Smooth muscle cell (in vitro differentiated cells): ENCODE results near the gene GPI. TPM values are rescaled to one million over a fixed set of nuclear protein-coding genes. Genes with fewer than 3 reads are reported as not detected.
A peak's percentile ranks its signal among the peaks of the same experiment; 100 is the strongest.

ENCODE experiments used
- DNase-seq: peaks from one replicate; lab custom pipeline; 2025; ENCODE audit not compliant: unreplicated experiment; lab: John Stamatoyannopoulos, UW
- H2AFZ ChIP-seq: fragments of 200-600 bp; sonication (generic); 2 replicates; pipeline ENCODE4 v1.6.0; 2016; ENCODE audit warnings: antibody characterized with exemption, low read depth, mild to moderate bottlenecking
- H3F3A ChIP-seq: fragments of 200-600 bp; sonication (generic); 2 replicates; pipeline ENCODE4 v1.6.0; 2017; ENCODE audit warnings: antibody characterized with exemption, low read depth
- H3K27ac ChIP-seq: fragments of 200-600 bp; sonication (generic); 2 replicates; pipeline ENCODE4 v1.5.1; 2016; ENCODE audit warnings: low read depth, mild to moderate bottlenecking
- H3K27me3 ChIP-seq: fragments of 200-600 bp; sonication (generic); 2 replicates; pipeline ENCODE4 v1.6.1; 2016; ENCODE audit warnings: low read depth, mild to moderate bottlenecking
- H3K36me3 ChIP-seq: fragments of 200-600 bp; sonication (generic); 2 replicates; pipeline ENCODE4 v1.5.1; 2016; ENCODE audit warnings: low read depth
- H3K4me1 ChIP-seq: fragments of 200-600 bp; sonication (generic); 2 replicates; pipeline ENCODE4 v1.5.1; 2016; ENCODE audit warnings: low read depth
- H3K4me2 ChIP-seq: fragments of 200-600 bp; sonication (generic); 2 replicates; pipeline ENCODE4 v1.6.0; 2016; ENCODE audit warnings: mild to moderate bottlenecking
- H3K4me3 ChIP-seq: fragments of 200-600 bp; sonication (generic); 2 replicates; pipeline ENCODE4 v1.5.1; 2016; ENCODE audit warnings: mild to moderate bottlenecking
- H3K79me2 ChIP-seq: fragments of 200-600 bp; sonication (generic); 2 replicates; pipeline ENCODE4 v1.6.0; 2016; ENCODE audit warnings: low read depth, mild to moderate bottlenecking
- H3K9ac ChIP-seq: fragments of 200-600 bp; sonication (generic); 2 replicates; pipeline ENCODE4 v1.6.0; 2016; ENCODE audit warnings: low read depth
- H3K9me3 ChIP-seq: fragments of 200-600 bp; sonication (generic); replicated peaks from 2 replicates; pipeline ENCODE4 v1.5.1; 2016; ENCODE audit warnings: low read depth
- H4K20me1 ChIP-seq: fragments of 200-600 bp; sonication (generic); 2 replicates; pipeline ENCODE4 v1.6.0; 2016; ENCODE audit warnings: low read depth
- CTCF ChIP-seq: fragments of 200-600 bp; sonication (generic); IDR thresholded peaks from 2 replicates; pipeline ENCODE4 v1.5.1; 2017; ENCODE audit warnings: borderline replicate concordance, mild to moderate bottlenecking, antibody characterized with exemption; ENCODE audit not compliant: insufficient read depth, poor library complexity, severe bottlenecking
- WGBS: methylation state at CpG from one replicate; pipeline ENCODE4 v1.1.7; 2016; ENCODE audit warnings: low lambda C conversion rate; 5-methylcytosine and 5-hydroxymethylcytosine counted together
- polyA plus RNA-seq: library from polyadenylated mRNA; unstranded; fragments of >200 nt; fragmentation: Nextera tagmentation; extraction: Ambion mirVana; gene quantifications from 2 replicates; pipeline ENCODE4 v1.2.1, GENCODE V29; 2016
- total RNA-seq: library from RNA; depleted of rRNA; stranded (reverse); fragments of >200 nt; gene quantifications from 2 replicates; pipeline ENCODE4 v1.2.3, GENCODE V29; 2014

GPI gene
- total and polyA plus RNA-seq, 2 experiments from 2014 or later: 132 to 233 TPM

- peaks cover 7% of the 10 kb centered on the region for H3K36me3 ChIP-seq
- H3K9ac ChIP-seq: no peak overlapping the region
- no peak overlapping the region for H2AFZ ChIP-seq
- peaks cover 8% of the 10 kb centered on the region for H3K4me1 ChIP-seq
- TF ChIP-seq CTCF: no peak
- no peak overlapping the region for H3K4me2 ChIP-seq
- no peak overlapping the region for H3K4me3 ChIP-seq
- DNase-seq: no peak
- H4K20me1 ChIP-seq: peaks cover 19% of the 10 kb centered on the region
- peaks cover 25% of the 10 kb centered on the region for H3K79me2 ChIP-seq
- no peak overlapping the region for H3K27ac ChIP-seq
- no peaks in the 10 kb centered on the region for H3K27me3 ChIP-seq
- no peaks in the 10 kb centered on the region for H3K9me3 ChIP-seq
- H3F3A ChIP-seq: peaks cover 3% of the 10 kb centered on the region
- WGBS: 79% methylated on average over 3 of the region's 3 CpGs
Measured at GRCh38 chr19:34362679-34363069, 2.3 kb upstream of the GPI start.

GRCh38 chr19:34363094-34363493 lies 1.9 kb upstream of the GPI start:
- Histone ChIP-seq H3K4me2 (no peak overlapping the region), H3K79me2 (peaks cover 27% of the 10 kb centered on the region), H3K9ac (no peak overlapping the region), H2AFZ (no peak overlapping the region), H3K9me3 (no peaks in the 10 kb centered on the region), H3K36me3 (peaks cover 7% of the 10 kb centered on the region), H4K20me1 (peaks cover 23% of the 10 kb centered on the region), H3K4me1 (peaks cover 8% of the 10 kb centered on the region), H3F3A (peaks cover 3% of the 10 kb centered on the region), H3K27me3 (no peaks in the 10 kb centered on the region), H3K27ac (no peak overlapping the region), H3K4me3 (no peak overlapping the region)
- WGBS: 83% methylated on average over 4 of the region's 4 CpGs
- TF ChIP-seq CTCF: no peak
- no peak for DNase-seq

- TF ChIP-seq CTCF: no peak
- peaks cover 8% of the 10 kb centered on the region for H3K36me3 ChIP-seq
- no peak overlapping the region for H3K4me3 ChIP-seq
- 86% methylated on average over 5 of the region's 5 CpGs for WGBS
- no peak overlapping the region for H3K27ac ChIP-seq
- H3K4me1 ChIP-seq: peaks cover 4% of the 10 kb centered on the region
- H3K4me2 ChIP-seq: no peak overlapping the region
- H3F3A ChIP-seq: peaks cover 3% of the 10 kb centered on the region
- no peaks in the 10 kb centered on the region for H3K9me3 ChIP-seq
- DNase-seq: no peak
- no peaks in the 10 kb centered on the region for H3K27me3 ChIP-seq
- H2AFZ ChIP-seq: no peak overlapping the region
- H4K20me1 ChIP-seq: peaks cover 30% of the 10 kb centered on the region
- no peak overlapping the region for H3K9ac ChIP-seq
- H3K79me2 ChIP-seq: peaks cover 27% of the 10 kb centered on the region
Measured at GRCh38 chr19:34363930-34364329, 1.1 kb upstream of the GPI start.

- Histone ChIP-seq H3K4me2 (peak overlapping the region; percentile 99), H3K4me1 (peaks cover 4% of the 10 kb centered on the region), H3K79me2 (peaks cover 31% of the 10 kb centered on the region), H3K27ac (no peak overlapping the region), H3F3A (peaks cover 3% of the 10 kb centered on the region), H3K9me3 (no peaks in the 10 kb centered on the region), H3K27me3 (no peaks in the 10 kb centered on the region), H2AFZ (peak overlapping the region; percentile 79), H3K4me3 (peak overlapping the region; percentile 99), H4K20me1 (peaks cover 34% of the 10 kb centered on the region), H3K9ac (no peak overlapping the region), H3K36me3 (peaks cover 11% of the 10 kb centered on the region)
- DNase-seq: no peak
- TF ChIP-seq CTCF: no peak
- WGBS: 81% methylated on average over 11 of the region's 11 CpGs
Measured at GRCh38 chr19:34364462-34364829, 550 bp upstream of the GPI start.
